22Rv1 (cell line): ENCODE data around the gene PLVAP.

Experiments used
- ZFX ChIP-seq: fragments of 450-650 bp; IDR thresholded peaks from 2 replicates; pipeline ENCODE4 v1.6.1; 2017; ENCODE audit warnings: antibody characterized with exemption, borderline replicate concordance
- TF ChIP-seq, protein P1 (sequence below): fragments of 450-650 bp; IDR thresholded peaks from 2 replicates; pipeline ENCODE4 v1.5.1; 2017; ENCODE audit warnings: mild to moderate bottlenecking

- TF ChIP-seq, protein P1, sequence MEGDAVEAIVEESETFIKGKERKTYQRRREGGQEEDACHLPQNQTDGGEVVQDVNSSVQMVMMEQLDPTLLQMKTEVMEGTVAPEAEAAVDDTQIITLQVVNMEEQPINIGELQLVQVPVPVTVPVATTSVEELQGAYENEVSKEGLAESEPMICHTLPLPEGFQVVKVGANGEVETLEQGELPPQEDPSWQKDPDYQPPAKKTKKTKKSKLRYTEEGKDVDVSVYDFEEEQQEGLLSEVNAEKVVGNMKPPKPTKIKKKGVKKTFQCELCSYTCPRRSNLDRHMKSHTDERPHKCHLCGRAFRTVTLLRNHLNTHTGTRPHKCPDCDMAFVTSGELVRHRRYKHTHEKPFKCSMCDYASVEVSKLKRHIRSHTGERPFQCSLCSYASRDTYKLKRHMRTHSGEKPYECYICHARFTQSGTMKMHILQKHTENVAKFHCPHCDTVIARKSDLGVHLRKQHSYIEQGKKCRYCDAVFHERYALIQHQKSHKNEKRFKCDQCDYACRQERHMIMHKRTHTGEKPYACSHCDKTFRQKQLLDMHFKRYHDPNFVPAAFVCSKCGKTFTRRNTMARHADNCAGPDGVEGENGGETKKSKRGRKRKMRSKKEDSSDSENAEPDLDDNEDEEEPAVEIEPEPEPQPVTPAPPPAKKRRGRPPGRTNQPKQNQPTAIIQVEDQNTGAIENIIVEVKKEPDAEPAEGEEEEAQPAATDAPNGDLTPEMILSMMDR, result no peak
- TF ChIP-seq ZFX, result no peak
These were observed 17.0 kb downstream of the PLVAP start for GRCh38 chr19:17359905-17360800.
